AG04449 (cell line): ENCODE measurements around the gene RAMP1.

Source experiments
- CTCF ChIA-PET: fragments of 350-600 bp; formaldehyde crosslinking; extraction: SDS; loops from one replicate; lab custom pipeline; 2021; ENCODE audit warnings: antibody characterized with exemption; lab: Yijun Ruan, JAX
- POLR2A ChIA-PET: fragments of 400-600, 350-600 bp; formaldehyde crosslinking; extraction: SDS; loops from one replicate; lab custom pipeline; 2020; ENCODE audit warnings: antibody characterized with exemption, inconsistent platforms; lab: Yijun Ruan, JAX
- DNase-seq: peaks from one replicate; pipeline ENCODE4 v3.0.0-alpha.2; 2010; ENCODE audit warnings: low read depth, low spot score
- H3K4me3 ChIP-seq: 2 replicates; pipeline ENCODE4 v1.5.1; 2011; ENCODE audit warnings: low read depth, mild to moderate bottlenecking, control low read depth, low read length
- TF ChIP-seq, protein P1 (sequence below): IDR thresholded peaks from one replicate; pipeline ENCODE4 v1.5.1; 2011; ENCODE audit warnings: mild to moderate bottlenecking, moderate library complexity, low read length, control low read depth, inconsistent platforms; ENCODE audit not compliant: insufficient read depth; ENCODE audit errors: missing control alignments

The RAMP1 gene

DNA sequence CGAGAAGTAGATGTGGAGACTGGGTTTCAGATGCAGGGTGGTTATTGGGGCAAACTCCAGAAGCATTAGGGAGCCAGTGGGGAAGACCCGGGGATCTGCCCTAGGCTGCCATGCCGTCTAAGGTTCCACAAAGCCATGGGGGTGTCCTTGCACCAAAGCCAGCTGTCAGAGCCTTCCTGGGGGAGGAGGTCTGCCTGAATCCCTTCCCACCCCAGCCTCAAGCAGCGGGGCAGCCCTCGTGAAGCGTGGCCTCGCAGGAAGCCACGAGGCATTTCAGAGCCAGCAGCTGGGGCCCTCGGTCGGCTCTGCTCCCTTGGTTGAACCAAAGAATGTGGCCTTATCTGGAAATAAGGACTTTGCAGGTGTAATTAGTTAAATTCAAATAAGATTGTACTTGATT, 56.2 kb downstream of the RAMP1 start:
- POLR2A ChIA-PET, result no interaction called here
- CTCF ChIA-PET, result interaction anchor here (1.6 kb wide), 1 partner anchor 8 kb away, joined by 6 read pairs; no protein-coding TSS in a partner anchor
- no peak overlapping the region for H3K4me3 ChIP-seq
- TF ChIP-seq, protein P1, sequence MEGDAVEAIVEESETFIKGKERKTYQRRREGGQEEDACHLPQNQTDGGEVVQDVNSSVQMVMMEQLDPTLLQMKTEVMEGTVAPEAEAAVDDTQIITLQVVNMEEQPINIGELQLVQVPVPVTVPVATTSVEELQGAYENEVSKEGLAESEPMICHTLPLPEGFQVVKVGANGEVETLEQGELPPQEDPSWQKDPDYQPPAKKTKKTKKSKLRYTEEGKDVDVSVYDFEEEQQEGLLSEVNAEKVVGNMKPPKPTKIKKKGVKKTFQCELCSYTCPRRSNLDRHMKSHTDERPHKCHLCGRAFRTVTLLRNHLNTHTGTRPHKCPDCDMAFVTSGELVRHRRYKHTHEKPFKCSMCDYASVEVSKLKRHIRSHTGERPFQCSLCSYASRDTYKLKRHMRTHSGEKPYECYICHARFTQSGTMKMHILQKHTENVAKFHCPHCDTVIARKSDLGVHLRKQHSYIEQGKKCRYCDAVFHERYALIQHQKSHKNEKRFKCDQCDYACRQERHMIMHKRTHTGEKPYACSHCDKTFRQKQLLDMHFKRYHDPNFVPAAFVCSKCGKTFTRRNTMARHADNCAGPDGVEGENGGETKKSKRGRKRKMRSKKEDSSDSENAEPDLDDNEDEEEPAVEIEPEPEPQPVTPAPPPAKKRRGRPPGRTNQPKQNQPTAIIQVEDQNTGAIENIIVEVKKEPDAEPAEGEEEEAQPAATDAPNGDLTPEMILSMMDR, result no peak
- no peak for DNase-seq

DNA sequence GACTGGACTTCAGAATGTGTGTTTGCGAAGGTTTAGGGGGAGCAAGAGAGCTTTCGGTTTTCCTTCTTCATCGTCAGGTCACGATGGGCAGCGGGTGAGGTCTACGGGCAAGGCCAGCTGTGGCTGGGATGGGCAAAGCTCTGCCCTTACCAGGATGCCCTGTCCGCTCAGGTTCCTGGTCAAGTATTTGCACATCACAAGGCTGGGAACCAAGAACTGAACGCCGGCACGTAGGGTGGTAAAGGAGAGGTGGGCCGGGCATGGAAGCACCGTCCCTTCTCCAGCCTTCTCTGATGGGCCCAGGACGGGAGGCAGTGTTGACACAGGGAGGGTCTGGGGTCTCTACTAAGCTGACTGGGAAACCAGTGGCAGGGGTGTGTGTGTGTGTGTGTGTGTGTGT, 56.9 kb downstream of the RAMP1 start:
- no peak for DNase-seq
- ChIA-PET POLR2A (interaction anchor here (0.7 kb wide), 1 partner anchor 90 kb away, joined by 3 read pairs; no protein-coding TSS in a partner anchor), CTCF (interaction anchor here (1.5 kb wide), 1 partner anchor 15 kb away, joined by 4 read pairs; no protein-coding TSS in a partner anchor)
- TF ChIP-seq, protein P1, result no peak
- H3K4me3 ChIP-seq, result no peak overlapping the region

DNA sequence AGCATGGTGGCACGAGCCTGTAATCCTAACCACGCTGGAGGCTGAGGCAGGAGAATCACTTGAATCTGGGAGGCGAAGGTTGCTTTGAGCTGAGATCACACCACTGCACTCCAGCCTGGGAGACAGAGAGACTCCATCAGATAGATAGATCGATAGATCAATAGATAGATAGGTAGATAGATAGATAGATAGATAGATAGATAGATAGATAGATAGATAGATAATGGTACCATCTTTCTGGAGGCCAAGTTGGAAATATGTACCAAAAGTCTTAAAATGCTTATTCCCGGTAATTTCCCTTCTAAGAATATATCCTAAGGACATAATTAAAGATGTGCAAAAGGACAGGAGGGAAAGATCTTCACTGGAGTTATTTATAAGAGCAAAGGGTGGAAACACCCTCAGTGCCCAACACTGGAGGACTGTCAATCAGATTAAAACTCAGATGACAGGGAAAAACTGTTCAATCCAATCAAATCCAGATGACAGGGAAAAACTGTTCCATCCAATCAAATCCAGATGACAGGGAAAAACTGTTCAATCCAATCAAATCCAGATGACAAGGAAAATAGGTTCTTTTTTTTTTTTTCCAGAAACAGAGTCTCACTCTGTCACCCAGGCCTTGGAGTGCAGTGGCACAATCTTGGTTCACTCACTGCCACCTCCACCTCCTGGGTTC, 58.4 kb downstream of the RAMP1 start:
- ChIA-PET CTCF (interaction anchor here (1.5 kb wide), 1 partner anchor 14 kb away, joined by 4 read pairs; no protein-coding TSS in a partner anchor), POLR2A (interaction anchor here (1.1 kb wide), 1 partner anchor 321 kb away, joined by 5 read pairs; no protein-coding TSS in a partner anchor)
- H3K4me3 ChIP-seq, result no peak overlapping the region
- TF ChIP-seq, protein P1, result no peak
- DNase-seq, result no peak

DNA sequence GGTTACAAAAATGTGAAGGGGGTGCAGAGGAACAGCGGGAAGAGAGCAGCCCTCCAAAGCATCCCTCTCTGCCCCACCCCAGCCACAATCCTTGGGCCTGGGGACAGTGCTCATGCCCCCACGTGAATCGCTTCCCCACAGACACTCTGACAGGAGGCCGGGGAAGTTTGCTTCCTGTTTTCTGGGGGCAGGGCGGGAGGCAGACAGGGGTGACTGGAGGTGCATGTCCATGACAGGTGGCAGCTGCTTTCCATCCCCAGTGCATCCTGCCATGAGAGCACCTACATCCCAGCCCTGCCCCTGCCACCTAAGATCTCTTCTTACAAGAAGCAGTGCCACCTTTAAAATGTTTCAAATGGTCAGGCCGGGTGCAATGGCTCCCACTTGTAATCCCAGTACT, 60.2 kb downstream of the RAMP1 start:
- TF ChIP-seq, protein P1, result no peak

DNA sequence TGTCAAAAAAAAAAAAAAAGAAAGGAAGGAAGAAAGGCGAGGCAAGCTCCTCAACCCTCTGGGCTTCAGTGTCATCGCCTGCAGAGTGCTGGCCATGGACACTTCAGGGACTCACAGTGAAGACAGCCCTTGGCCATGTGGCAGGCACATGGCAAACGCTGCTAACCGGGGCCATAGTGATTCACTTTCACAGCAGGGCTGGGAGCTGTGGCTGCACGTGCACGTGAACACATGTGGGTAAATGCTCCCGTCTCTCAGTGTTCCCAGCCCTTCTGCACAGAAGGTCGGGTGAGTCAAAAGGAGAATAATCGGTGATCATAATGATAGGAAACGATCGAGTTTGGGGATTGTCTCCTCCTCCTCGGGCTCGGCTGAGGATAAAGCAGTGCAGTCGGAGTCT, 61.2 kb downstream of the RAMP1 start:
- no peak overlapping the region for H3K4me3 ChIP-seq
- CTCF ChIA-PET, result interaction anchor here (0.7 to 0.8 kb wide), 2 partner anchors 8 to 343 kb away, joined by 3 to 4 read pairs; no protein-coding TSS in a partner anchor
- no peak for DNase-seq
- TF ChIP-seq, protein P1, result no peak
- POLR2A ChIA-PET, result no interaction called here

More for the DNA sequence above, 60.2 kb downstream of the RAMP1 start:
- H3K4me3 ChIP-seq, result no peak overlapping the region
- ChIA-PET POLR2A (no interaction called here), CTCF (interaction anchor here (0.9 kb wide), 1 partner anchor 8 kb away, joined by 4 read pairs; no protein-coding TSS in a partner anchor)
- no peak for DNase-seq

DNA sequence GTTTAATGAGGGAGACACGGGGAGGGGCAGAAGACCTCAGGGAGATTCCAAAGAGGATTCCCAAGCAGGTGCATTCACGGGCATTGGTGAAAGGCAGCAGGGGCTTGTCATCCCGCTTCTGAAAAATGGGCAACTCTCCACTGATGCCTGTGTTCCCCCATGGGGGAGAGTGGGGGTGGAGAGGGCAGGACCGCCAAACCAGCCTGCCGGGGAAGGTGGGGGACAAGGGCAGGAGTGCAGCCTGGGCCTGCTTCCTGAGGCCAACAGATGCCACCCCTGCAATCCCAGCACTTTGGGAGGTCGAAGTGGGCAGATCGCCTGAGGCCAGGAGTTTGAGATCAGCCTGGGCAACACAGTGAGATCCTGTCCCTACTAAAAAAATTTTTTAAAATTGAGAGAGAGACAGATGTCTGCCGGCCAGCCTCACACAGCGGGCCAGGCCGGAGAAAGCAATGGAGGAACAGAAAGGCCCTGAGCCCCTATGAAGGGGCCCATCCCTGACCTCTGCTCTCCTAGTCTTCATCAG, 62.6 kb downstream of the RAMP1 start:
- CTCF ChIA-PET, result interaction anchor here (2.4 to 2.6 kb wide), 3 partner anchors 11 to 341 kb away, joined by 7 to 41 read pairs (median 18); no protein-coding TSS in a partner anchor
- POLR2A ChIA-PET, result no interaction called here
- no peak overlapping the region for H3K4me3 ChIP-seq
- DNase-seq, result no peak
- TF ChIP-seq, protein P1, result no peak
